GM12878 (cell line): Measurements from ENCODE around the gene RAB31. TPM values are rescaled to one million over a fixed set of nuclear protein-coding genes. Genes with fewer than 3 reads are reported as not detected.

ENCODE experiments used
- ATAC-seq: fragments of 200-7000 bp; cut with Tn5 transposase; 3 replicates; pipeline ENCODE4 v1.9.1; 2020; ENCODE audit warnings: mild to moderate bottlenecking, moderate library complexity
- BruUV-seq: library from RNA; stranded (reverse); fragments of 400-500 nt; replicated peaks from 2 replicates; lab custom pipeline; 2021; lab: Mats Ljungman, UMichigan
- CTCF ChIA-PET: fragments of 300-600 bp; sonication (Branson Sonifier 250); formaldehyde crosslinking; extraction: SDS; loops from one replicate; lab custom pipeline; 2021; ENCODE audit warnings: inconsistent platforms; lab: Yijun Ruan, JAX
- POLR2A ChIA-PET: fragments of 350-600 bp; formaldehyde crosslinking; extraction: SDS; loops from one replicate; lab custom pipeline; 2021; ENCODE audit warnings: inconsistent platforms; lab: Charles Lee
- RAD21 ChIA-PET: fragments of 300-600 bp; sonication (Branson Sonifier 250); formaldehyde crosslinking; loops from one replicate; lab custom pipeline; 2023; ENCODE audit warnings: antibody characterized with exemption; ENCODE audit not compliant: unreplicated experiment; lab: Charles Lee
- SMC1A ChIA-PET: fragments of 300-600 bp; sonication (Branson Sonifier 250); formaldehyde crosslinking; loops from one replicate; lab custom pipeline; 2023; ENCODE audit not compliant: unreplicated experiment, uncharacterized antibody; lab: Charles Lee
- DNase-seq: peaks from one replicate; pipeline ENCODE4 v3.0.0-alpha.2; 2011; ENCODE audit warnings: low read depth, low spot score
- FAIRE-seq: peaks from 3 replicates; lab custom pipeline; 2011; peaks lifted over from hg19 to GRCh38; lab: Jason Lieb, UNC
- H2AFZ ChIP-seq: 2 replicates; pipeline ENCODE4 v1.6.0; 2011; ENCODE audit warnings: low read depth, low read length, control low read depth; ENCODE audit not compliant: control insufficient read depth
- H3K27ac ChIP-seq: 2 replicates; pipeline ENCODE4 v1.5.1; 2011; ENCODE audit warnings: control low read depth; ENCODE audit not compliant: control insufficient read depth, insufficient read depth
- H3K27me3 ChIP-seq, 2 experiments: replicated peaks in 1 of 2; 2 replicates each; pipeline versions ENCODE4 v1.6.0 to v1.6.1; 2011; ENCODE audit warnings: low read length in 1 of 2; ENCODE audit not compliant: control insufficient read depth in 2 of 2, insufficient read depth in 2 of 2
- H3K36me3 ChIP-seq, 2 experiments: 2 replicates each; pipeline ENCODE4 v1.5.1; 2011; ENCODE audit warnings: low read length in 1 of 2; ENCODE audit not compliant: control insufficient read depth in 2 of 2, insufficient read depth in 2 of 2
- H3K4me1 ChIP-seq: 2 replicates; pipeline ENCODE4 v1.6.1; 2011; ENCODE audit warnings: mild to moderate bottlenecking, low read length, moderate library complexity, mixed read lengths; ENCODE audit not compliant: control insufficient read depth, insufficient read depth
- H3K4me2 ChIP-seq: 2 replicates; pipeline ENCODE4 v1.6.0; 2011; ENCODE audit warnings: control low read depth; ENCODE audit not compliant: control insufficient read depth, insufficient read depth
- H3K4me3 ChIP-seq: fragments of 200-600 bp; sonication (generic); 2 replicates; pipeline ENCODE4 v1.5.1; 2016
- H3K79me2 ChIP-seq: 2 replicates; pipeline ENCODE4 v1.6.0; 2011; ENCODE audit warnings: low read length; ENCODE audit not compliant: control insufficient read depth, insufficient read depth
- H3K9ac ChIP-seq: 2 replicates; pipeline ENCODE4 v1.8.0; 2011; ENCODE audit warnings: low read length, control low read depth, mixed read lengths; ENCODE audit not compliant: control insufficient read depth, insufficient read depth
- H3K9me3 ChIP-seq: replicated peaks from 3 replicates; pipeline ENCODE4 v1.5.1; 2011; ENCODE audit warnings: mild to moderate bottlenecking, low read length; ENCODE audit not compliant: control insufficient read depth, insufficient read depth
- H4K20me1 ChIP-seq: 2 replicates; pipeline ENCODE4 v1.6.0; 2011; ENCODE audit not compliant: control insufficient read depth, insufficient read depth
- ATF3 ChIP-seq: IDR thresholded peaks from 2 replicates; pipeline ENCODE4 v1.6.1; 2011; ENCODE audit warnings: low read depth, mild to moderate bottlenecking, low read length, moderate library complexity, borderline replicate concordance; ENCODE audit errors: extremely low read depth
- BACH1 ChIP-seq: fragments of 450-650 bp; IDR thresholded peaks from 2 replicates; pipeline ENCODE4 v1.6.1; 2017; ENCODE audit warnings: mild to moderate bottlenecking, borderline replicate concordance
- BCLAF1 ChIP-seq: fragments of 450-650 bp; IDR thresholded peaks from 2 replicates; pipeline ENCODE4 v1.6.1; 2017; ENCODE audit warnings: antibody characterized with exemption, mild to moderate bottlenecking, moderate library complexity
- YY1 ChIP-seq: IDR thresholded peaks from 2 replicates; pipeline ENCODE4 v1.6.1; 2011; ENCODE audit warnings: low read depth, mild to moderate bottlenecking, low read length
- ZNF274 ChIP-seq: IDR thresholded peaks from one replicate; pipeline ENCODE4 v1.8.0; 2011; ENCODE audit not compliant: insufficient read length, insufficient read depth
- WGBS: methylation state at CpG from one replicate; pipeline ENCODE4 v1.1.6; 2016; ENCODE audit warnings: low lambda C conversion rate; ENCODE audit not compliant: insufficient replicate concordance, insufficient coverage; ENCODE audit errors: missing lambda C conversion rate; 5-methylcytosine and 5-hydroxymethylcytosine counted together
- in situ Hi-C: fragments of 300-500 bp; cut with MboI; formaldehyde crosslinking; loops from 9 replicates; pipeline ENCODE4 v1.14.3; 2018; ENCODE audit warnings: mixed read lengths
- intact Hi-C: fragments of 100-400 bp; cut with micrococcal nuclease; formaldehyde crosslinking; loops from one replicate; pipeline ENCODE4 v1.14.2; 2022; ENCODE audit not compliant: unreplicated experiment
- polyA plus RNA-seq, 11 experiments: library from polyadenylated mRNA; depleted of rRNA in 4 of 11; unstranded in 6 of 11; stranded (reverse) in 5 of 11; fragments of >200 nt; fragmentation: Nextera tagmentation in 4 of 11; fragmentation: Illumina TruSeq in 1 of 11; extraction: Ambion mirVana in 4 of 11; extraction: Trizol in 1 of 11; gene quantifications; 1 replicate in 1 of 11; 2 replicates in 10 of 11; pipeline versions ENCODE4 v1.2.1 to v1.2.3, GENCODE V29; 2011 to 2016; ENCODE audit warnings: inconsistent platforms in 2 of 11, missing spikeins in 2 of 11, low read depth in 1 of 11
- total RNA-seq, 4 experiments: library from RNA; depleted of rRNA in 3 of 4; stranded (reverse); fragments of >200 nt in 3 of 4; fragmentation: Illumina TruSeq in 1 of 4; extraction: Trizol in 1 of 4; gene quantifications; 2 replicates each; pipeline versions ENCODE4 v1.2.1 to v1.2.3, GENCODE V29; 2013 to 2021
- TF ChIP-seq, protein P1 (sequence below): IDR thresholded peaks from 2 replicates; pipeline ENCODE4 v1.6.1; 2012; ENCODE audit warnings: low read depth, low read length, improper control_type of control experiment
- TF ChIP-seq, protein P2 (sequence below): IDR thresholded peaks from 2 replicates; pipeline ENCODE4 v1.6.1; 2012; ENCODE audit warnings: low read depth, low read length, improper control_type of control experiment

The RAB31 gene
- total and polyA plus RNA-seq, 10 of the 15 experiments (the other 5 are each of a cell fraction or from before 2014, with no cell fraction given), result 0.80 to 23.3 (median 12.2) TPM

DNA sequence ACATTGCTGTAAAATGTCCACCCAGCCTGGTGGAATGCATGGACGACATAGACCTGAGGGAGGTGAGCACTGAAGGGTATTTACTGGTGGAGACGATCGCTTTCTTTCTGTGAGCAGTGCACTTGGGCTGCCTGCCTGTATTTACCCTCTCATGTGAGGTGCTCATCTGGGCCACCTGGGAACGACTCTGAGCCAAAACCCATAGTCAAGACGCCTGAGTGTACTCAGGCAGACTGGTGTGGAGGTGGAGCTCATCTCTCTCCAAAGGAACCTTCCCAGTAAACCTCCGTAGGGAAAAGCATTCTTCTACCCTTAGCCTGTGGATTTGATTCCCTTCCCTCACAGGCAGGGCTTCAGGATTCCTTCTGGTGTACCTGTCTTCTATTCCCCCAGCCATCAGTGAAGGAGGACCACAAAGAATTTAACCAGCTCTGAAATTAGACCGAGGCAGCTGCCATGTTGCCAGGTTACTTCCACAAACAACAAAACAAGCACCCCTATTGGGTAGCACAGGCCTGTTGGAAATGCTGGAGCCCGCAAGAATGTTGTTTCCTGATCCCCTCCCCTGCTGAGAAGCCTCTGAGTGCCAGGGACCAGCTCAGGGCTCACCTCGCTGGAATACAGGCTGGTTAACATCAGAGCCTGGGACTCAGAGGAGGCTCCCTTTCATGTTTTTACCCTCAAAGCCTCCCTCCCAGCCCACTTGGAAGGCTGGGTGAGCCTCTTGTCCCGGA lies 130.2 kb downstream of the RAB31 start (continued):
- TF ChIP-seq, protein P1, sequence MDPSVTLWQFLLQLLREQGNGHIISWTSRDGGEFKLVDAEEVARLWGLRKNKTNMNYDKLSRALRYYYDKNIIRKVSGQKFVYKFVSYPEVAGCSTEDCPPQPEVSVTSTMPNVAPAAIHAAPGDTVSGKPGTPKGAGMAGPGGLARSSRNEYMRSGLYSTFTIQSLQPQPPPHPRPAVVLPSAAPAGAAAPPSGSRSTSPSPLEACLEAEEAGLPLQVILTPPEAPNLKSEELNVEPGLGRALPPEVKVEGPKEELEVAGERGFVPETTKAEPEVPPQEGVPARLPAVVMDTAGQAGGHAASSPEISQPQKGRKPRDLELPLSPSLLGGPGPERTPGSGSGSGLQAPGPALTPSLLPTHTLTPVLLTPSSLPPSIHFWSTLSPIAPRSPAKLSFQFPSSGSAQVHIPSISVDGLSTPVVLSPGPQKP, result no peak
- TF ChIP-seq, protein P2, sequence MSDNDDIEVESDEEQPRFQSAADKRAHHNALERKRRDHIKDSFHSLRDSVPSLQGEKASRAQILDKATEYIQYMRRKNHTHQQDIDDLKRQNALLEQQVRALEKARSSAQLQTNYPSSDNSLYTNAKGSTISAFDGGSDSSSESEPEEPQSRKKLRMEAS, result no peak
- TF ChIP-seq BACH1 (no peak), ZNF274 (no peak), BCLAF1 (no peak), ATF3 (no peak)

- H4K20me1 ChIP-seq, result no peaks in the 10 kb centered on the region
- no peak overlapping the region for H3K9ac ChIP-seq
- no peaks in the 10 kb centered on the region for H3K36me3 ChIP-seq
- H2AFZ ChIP-seq, result no peak overlapping the region
- peaks cover 0 to 4% of the 10 kb centered on the region in 2 experiments; a peak in 2 of 4 replicates for H3K27me3 ChIP-seq
- ChIA-PET SMC1A (no interaction called here), POLR2A (no interaction called here), RAD21 (no interaction called here), CTCF (no interaction called here)
- intact Hi-C loops, result no loop called here
- no peak overlapping the region for H3K4me2 ChIP-seq
- no peak for TF ChIP-seq YY1
- 83% methylated on average over 8 of the region's 8 CpGs for WGBS
- no peak overlapping the region for H3K27ac ChIP-seq
- BruUV-seq, result no TSS peak
- no peak overlapping the region for H3K4me3 ChIP-seq
- DNase-seq (no peak), FAIRE-seq (no peak), ATAC-seq (no peak)
- H3K79me2 ChIP-seq, result no peaks in the 10 kb centered on the region
- no peaks in the 10 kb centered on the region for H3K4me1 ChIP-seq
- in situ Hi-C loops, result no loop called here
- H3K9me3 ChIP-seq, result no peaks in the 10 kb centered on the region
Observed at GRCh38 chr18:9839211-9839610, 131.1 kb downstream of the RAB31 start.
